Stimulated activated CD4-positive, alpha-beta T cell treated with anti-CD3 and anti-CD28 coated beads, Interleukin-15, amount 100 ng/mL, for 24 hours (primary cell): ENCODE data around the gene TMEM235.

Experiments used
- DNase-seq: peaks from one replicate; pipeline ENCODE4 v3.0.0-alpha.2; 2020

The TMEM235 gene

DNA sequence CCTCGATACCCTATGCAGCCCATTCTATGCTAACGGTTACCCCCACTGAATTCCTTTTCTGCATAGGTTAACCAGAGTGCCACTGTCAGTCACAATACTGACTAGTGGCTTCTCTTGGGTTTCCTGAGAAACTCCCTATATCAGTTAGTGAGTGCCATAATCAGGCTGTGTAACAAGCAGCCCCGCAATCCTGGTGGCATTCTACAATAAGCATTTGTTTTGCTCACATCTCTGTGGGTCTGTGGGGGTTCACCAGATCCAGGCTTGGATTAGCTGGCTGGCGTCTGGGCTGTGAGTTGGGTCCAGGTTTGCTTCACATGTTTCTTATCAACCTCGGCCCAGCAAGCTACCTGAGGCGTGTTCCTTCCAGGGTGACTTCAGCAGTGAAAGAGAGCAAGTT is 42.4 kb downstream of the TMEM235 start:
- DNase-seq, result no peak

DNA sequence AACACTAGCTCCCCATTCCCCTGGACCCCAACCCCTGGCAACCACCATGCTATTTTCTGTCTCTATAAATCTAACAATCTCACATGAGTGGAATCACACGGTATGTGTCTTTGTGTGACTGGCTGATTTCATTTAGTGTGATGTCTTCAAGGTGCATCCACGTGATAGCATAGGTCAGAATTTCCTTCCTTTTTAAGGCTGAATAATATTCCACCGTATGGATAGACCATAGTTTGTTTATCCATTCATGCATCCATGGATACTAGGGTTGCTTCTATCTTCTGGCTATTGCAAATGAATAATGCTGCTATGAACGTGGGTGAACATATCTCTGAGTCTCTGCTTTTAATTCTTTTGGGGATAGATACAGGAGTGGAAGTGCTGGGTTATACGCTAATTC is 43.9 kb downstream of the TMEM235 start:
- no peak for DNase-seq

DNA sequence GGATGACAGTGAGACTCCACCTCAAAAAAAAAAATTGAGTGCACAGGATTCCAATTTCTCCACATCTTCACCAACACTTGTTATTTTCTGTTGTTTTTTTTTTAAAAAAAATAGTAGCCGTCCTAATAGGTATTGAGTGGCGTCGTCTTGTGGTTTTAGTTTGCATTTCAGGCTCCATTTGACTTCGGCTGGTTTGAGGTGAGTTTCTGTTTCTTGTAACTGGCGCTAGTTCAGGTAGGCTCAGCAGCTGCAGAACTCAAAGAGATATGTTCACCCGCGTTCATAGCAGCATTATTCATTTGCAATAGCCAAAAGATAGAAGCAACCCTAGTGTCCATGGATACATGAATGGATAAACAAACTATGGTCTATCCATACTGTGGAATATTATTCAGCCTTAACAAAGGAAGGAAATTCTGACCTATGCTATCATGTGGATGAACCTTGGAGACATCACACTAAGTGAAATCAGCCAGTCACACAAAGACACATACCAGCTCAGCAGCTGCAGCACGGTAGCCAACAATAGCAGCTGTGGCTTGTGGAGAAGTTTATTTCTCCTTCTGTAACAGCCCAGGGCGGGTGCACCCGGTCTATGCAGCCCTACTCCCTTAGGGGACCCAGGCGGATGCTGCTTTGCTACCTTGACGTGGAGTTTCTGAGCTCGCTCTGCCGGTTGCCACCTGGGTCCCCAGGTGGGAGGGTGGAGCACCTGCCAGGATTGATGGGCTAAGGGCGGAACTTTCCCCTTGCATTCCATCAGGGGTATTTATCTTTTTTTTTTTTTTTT is 44.9 kb downstream of the TMEM235 start:
- no peak for DNase-seq

DNA sequence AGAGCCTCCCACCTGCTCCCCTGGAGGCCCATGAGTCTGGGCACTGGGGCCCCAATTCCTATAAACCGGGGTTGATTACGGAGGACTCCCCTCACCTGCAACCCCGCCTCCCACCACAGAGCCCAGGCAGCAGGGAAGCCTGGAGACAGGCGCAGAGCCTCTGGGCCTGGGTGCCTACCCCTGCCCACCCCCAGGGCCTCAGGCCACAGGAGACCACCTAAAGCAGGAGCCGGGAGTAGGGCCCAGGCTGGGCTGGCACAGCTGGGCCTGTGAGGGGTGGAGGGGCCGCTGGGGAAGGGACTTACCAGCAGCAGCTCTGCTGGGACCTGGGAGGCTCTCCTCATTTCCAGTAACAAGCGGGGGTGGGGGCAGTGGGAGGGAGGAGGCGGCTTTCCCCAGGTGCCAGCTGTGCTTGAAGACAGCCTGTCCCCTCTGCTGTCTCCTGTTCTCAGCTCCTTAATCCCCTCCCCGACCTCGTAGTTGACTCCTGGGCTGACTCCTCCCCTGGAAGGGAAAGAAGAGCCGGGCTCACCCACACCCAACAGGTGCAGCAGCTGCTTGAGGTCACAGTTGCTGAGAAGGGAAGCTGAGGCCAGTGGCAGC is 46.8 kb downstream of the TMEM235 start:
- DNase-seq, result no peak

DNA sequence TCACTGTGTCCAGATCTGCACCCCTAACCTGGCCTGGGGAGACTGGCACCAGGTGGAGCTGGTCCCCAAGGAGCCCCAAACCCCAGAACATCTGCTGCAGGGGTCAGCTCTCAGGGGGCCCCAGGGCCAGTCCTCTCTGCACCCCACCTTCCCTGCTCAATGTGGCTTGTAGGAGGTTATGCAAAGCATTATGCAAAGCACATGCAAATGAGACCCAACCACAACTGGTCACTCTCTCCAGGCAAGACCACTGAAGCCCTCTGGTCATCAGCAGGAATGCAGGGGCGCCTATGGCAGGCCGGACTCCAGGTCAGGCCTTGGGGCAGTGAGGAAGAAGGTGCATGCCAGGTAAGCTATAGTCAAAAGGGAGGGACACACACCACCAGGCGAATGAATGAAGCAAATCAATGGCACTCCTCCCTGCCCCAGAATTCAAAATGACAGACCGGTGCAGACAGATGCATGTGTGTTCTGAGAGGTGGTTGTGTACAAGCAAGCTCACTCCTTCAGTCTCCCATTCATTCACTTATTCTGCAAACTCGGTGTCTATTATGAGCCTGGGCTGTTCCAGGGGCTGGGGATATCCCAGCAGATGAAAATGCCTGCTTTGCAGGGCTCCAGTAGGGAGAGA is 48.0 kb downstream of the TMEM235 start:
- no peak for DNase-seq

DNA sequence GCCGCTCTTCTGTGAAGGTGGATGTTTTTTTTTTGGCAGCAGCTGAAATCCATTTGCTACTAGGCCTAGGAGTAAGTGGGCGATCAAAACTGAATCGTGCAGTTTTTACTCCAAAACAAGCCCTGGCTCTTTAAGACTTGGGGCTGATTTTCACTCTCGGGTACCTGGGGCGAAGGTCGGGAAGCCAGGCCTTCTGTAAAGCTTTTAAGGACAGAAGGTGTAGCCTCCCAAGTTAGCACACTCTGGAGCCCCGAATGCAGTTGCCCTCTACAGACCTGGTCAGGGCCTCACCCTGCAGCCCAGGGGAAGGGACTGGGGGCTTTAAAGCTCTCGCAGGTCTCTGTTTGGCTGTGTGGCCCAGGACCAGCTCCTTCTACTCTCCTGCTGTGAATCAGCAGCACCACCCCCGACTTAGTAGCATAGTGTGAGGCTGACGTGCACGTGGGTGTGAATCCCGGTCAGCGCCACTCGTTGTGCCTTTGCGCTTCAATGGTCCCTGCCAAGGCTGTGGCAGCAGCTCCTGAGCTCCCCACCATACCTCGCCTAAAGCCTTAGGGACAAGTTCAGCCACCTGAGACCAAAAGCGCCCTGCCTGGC is 49.9 kb downstream of the TMEM235 start:
- DNase-seq, result no peak

DNA sequence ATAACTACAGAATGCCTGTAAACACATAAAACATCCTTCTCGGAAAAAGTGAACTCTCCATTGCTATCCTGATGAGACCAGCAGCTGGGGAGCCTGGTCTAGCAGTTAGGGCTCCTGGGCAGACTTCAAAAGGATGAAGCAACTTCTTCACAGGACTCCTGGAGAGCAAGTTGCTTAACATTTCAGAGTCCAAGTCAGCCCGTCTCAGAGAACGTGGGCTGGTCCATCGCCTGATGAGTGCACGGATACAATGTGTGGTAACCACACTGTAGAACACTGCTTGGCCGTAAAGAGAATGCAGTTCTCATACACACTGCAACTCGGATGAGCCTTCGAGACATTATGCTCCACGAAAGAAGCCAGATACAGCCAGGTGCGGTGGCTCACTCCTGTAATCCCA is 52.7 kb downstream of the TMEM235 start:
- no peak for DNase-seq

DNA sequence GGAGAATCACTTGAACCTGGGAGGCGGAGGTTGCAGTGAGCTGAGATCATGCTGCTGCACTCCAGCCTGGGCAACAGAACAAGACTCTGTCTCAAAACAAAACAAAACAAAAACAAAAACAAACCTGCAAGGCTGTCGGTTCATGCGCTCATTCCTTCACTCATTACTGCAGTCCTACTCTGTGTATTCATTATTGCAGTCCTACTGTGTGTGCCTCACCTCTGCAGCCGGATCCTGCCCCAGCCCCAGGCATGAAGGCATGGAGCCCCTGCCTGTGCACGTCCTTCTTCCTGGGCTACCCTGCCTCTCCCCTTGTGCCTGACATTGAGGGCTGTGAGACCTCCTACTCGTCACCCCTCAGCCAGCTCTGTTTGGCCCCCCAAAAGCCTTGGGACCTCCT is 57.6 kb downstream of the TMEM235 start:
- no peak for DNase-seq

DNA sequence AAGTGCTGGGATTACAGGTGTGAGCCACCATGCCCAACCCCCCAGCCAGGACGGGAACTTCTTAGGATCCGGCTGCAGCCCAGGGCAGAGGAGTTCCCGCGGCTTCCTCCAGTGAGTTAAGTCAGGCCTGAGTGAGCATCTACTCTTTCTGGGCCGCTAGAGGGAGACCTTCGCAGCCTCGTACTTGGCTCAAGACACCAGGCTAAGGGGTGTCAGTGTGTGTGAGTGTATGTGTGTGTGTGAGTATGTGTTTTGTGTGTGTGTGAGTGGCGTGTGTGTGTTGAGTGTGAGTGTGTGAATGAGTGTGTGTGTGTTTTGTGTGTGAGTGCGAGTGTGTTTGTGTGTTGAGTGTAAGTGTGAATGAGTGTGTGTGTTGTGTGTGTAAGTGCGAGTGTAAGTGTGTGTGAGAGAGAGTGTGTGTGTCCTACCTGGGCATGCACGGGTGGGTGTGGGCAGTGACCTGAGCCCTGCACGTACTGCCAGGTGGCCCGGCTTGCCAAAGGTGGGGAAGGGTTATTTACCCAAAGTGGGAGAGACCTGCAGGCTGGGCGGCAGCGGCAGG is 58.5 kb downstream of the TMEM235 start:
- peak; percentile 82 for DNase-seq
